Measurements from ENCODE around the gene LAMA5.

GRCh38 chr20:62390317-62391164 lies 23.4 kb upstream of the LAMA5 start:
- TF ChIP-seq CTCF (IDR thresholded peaks at IDR 0.05), result no peak
- TF ChIP-seq POLR2A (IDR thresholded peaks at IDR 0.05), result no peak

Measured in right lobe of liver (tissue), 4 donors.